GM21515 (cell line): Measurements from ENCODE around the gene WDR35.
"Not testable (repeated sequence)": the region's sequence is repeated elsewhere in the genome, so short reads cannot be mapped to it uniquely, and the experiment has no call there.

Experiments
- ATAC-seq: cut with Tn5 transposase; IDR thresholded peaks from one replicate; pipeline ENCODE4 v1.9.1; 2021; ENCODE audit not compliant: unreplicated experiment

The WDR35 gene

DNA sequence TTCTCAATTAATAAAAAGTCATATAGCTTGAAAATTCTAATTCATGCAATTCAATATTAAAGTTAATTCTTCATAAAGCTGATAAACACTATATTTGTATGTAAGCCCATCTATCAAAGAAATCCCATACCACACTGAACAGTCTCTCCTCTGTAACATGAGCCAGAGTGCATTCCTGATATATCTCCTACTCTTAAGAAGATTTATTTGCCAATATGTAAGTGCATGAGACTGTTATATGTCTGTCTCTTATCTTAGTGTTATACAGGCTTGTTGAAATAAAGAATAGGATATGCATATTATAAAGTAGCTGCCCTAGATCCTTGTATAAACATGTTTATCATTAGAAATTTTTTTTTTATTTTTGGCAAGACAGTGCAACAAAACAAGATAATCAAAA, 47.7 kb downstream of the WDR35 start:
- no peak for ATAC-seq

DNA sequence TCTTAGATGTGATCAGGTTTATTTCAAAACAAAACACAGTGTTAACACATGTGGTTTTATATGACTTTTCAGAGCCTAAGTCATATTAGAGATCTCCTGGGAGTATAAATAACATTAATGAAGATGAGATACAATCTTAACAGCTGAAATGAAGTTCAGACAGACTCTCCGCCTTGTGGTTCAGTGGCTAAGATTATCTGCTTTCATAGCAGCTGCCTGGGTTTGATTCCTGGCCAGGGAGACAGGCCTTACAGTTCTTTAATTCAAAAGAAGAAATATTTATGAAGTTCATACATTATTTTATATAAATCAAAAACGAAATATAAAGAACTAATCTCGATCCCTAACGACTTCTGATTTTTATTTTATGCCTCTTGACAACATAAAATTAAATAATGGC, 52.9 kb downstream of the WDR35 start:
- ATAC-seq = no peak

DNA sequence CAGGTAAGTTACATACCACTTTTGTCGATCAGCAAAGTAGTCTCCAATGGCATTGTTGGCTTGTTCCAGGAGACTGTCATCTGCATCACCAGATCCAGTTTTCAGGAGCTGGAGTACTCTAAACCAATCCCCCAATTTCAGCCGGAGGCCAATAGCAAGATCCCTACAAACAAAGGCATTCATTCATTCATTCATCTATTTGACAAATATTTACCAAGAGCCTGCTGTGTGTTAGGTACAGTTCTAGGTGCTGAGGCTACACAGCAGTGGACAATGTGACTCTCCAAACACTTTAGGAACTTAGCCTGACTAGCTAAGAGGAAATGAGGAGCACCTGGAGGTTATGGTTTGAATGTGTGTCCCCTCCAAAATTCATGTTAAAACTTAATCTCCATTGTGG, 53.7 kb downstream of the WDR35 start:
- ATAC-seq = no peak

DNA sequence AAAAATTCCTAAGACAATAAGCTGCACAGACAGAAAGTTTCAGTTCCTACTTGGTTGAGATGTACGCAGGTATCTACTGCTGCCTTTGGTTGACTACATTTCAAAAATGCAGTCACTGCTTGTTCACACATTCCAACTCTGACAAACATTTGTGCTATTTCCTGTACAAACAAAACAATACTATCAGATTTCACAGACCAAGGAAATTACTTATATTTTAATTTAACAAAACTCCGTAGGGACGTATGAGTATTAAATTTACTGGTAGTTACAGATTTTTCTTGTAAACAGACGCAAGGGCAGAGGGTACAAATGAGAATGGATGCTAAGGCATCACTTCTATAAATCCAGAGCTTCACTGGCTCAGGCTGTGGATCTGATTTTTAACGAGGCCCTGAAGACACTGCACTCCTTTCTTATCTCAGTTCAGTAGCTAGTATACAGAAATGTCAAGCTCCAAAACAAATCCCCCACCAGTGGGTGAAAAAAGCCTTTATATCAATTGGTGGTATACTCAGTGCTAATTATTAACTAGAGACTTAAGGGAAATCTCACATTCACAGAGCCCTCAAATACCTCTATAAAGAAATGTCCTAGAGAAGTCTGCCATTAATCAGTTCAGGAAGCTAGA, 56.4 kb downstream of the WDR35 start:
- ATAC-seq = peak; percentile 73

DNA sequence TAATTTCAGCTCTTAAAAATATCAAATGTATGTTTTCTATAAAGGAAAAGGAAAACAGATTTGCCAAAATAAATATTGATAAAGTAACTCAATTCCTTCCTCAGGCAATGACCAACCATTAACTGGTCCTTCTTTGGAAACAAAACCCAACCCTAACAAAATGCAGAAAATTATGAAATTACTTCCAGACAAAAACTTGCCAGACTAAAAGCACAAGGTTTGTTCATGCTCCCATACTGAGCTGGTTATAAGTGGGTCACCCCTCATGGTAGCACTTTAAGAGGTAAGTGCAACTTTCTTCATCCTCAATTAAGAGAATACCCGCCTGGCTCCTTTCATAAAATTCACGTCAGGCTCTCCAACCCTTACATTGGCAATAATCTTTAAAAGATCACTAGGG, 57.0 kb downstream of the WDR35 start:
- peak; percentile 16 for ATAC-seq

DNA sequence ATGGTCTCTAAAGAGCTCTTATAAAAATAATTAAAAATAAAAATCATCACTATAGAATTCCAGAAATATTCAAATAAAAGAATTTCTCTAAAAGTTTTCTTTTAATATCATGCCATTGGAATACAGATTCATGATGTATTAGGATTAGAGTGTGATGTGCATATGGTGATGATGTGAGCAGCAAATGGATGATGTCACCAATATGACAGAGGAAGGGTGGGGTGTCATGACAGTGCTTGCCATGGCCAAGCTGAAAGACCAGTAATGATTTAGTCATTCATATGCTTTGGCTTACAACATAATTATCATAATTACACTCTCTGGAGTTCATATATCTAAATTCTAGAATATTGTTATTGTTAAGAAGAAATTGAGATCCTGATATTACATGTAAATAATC, 60.7 kb downstream of the WDR35 start:
- no peak for ATAC-seq

DNA sequence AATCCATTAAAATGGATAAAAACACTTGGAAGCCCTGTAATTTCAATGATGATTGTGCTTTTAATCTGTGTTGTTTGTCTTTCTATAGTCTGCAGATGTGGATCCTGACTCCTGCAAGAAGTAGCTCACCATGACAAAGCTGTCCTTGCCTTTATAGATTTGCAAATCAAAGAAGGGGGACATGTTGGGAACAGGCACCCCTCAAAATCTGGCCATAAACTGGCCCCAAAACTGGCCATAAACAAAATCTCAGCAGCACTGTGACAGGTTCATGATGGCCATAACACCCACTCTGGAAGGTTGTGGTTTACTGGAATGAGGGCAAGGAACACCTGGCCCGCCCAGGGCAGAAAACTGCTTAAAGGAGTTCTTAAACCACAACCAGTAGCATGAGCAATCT, 62.1 kb downstream of the WDR35 start:
- not testable (repeated sequence) for ATAC-seq

DNA sequence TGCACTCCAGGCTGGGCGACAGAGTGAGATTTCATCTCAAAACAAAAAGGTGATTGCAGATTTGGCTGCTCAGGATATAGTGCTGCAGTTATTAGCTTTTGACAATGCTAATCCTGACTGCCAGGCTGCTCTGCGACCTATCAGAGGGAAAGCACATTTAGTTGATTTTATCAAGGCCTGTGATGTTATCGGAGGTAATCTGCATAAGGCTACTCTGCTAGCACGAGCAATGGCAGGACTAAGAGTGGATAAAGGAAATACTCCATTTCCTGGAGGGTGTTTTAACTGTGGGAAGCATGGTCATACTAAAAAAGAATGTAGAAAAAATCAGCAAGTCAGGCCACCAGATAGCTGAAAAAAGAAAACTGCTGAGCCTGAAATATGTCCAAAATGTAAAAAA, 65.4 kb downstream of the WDR35 start:
- ATAC-seq = not testable (repeated sequence)

DNA sequence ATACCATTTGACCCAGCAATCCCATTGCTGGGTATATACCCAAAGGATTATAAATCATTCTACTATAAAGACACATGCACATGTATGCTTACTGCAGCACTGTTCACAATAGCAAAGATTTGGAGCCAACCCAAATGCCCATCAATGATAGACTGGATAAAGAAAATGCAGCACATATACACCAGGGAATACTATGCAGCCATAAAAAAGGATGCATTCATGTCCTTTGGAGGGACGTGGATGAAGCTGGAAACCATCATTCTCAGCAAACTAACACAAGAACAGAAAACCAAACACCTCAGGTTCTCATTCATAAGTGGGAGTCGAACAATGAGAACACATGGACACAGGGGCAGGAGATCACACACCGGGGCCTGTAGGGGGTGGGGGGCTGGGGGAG, 67.7 kb downstream of the WDR35 start:
- ATAC-seq = not testable (repeated sequence)

DNA sequence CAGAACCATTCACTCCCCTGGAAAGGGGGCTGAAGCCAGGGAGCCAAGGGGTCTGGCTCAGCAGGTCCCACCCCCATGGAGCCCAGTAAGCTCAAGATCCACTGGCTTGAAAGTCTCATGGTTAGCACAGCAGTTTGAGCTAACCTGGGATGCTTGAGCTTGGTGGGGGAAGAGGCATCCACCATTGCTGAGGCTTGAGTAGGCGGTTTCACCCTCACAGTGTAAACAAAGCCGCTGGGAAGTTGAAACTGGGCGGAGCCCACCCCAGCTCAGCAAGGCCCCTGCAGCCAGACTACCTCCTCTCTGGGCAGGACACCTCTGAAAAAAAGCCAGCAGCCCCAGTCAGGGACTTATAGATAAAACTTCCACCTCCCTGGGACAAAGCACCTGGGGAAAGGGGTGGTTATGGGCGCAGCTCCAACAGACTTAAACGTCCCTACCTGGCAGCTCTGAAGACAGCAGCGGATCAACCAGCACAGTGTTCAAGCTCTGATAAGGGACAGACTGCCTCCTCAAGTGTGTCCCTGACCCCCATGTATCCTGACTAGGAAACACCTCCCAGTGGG, 73.4 kb downstream of the WDR35 start:
- ATAC-seq = no peak

DNA sequence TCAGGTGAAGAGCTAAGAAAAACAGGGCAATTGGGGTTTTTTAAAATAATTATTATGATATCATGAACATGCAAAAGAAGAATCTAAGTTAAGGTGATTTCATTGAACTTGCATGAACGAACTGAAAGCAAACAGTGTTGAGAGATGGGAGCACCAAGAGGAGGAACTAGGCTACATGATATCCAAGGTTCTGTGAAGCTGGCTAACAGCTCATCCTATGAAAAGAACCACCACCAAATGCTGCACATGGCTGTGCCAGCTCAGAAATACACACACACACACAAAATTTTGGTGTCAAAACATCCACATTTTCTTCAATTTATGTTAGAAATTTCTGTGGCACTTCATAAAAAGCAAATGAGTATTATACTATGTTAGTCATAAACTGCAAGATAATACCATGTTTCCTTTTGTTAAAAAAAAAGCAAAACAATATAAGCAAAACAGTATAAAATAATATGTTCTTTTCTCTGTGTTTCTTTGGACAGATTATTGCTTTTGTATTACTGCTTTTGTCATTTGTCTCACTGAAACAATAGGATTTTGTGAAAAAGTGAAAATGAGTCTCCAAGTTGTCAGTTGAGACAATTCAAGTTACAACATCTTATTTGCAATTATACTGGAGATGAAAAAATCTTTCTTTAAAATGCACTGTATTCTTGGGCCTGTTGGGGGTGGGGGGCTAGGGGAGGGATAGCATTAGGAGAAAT, 75.5 kb downstream of the WDR35 start:
- ATAC-seq = no peak

DNA sequence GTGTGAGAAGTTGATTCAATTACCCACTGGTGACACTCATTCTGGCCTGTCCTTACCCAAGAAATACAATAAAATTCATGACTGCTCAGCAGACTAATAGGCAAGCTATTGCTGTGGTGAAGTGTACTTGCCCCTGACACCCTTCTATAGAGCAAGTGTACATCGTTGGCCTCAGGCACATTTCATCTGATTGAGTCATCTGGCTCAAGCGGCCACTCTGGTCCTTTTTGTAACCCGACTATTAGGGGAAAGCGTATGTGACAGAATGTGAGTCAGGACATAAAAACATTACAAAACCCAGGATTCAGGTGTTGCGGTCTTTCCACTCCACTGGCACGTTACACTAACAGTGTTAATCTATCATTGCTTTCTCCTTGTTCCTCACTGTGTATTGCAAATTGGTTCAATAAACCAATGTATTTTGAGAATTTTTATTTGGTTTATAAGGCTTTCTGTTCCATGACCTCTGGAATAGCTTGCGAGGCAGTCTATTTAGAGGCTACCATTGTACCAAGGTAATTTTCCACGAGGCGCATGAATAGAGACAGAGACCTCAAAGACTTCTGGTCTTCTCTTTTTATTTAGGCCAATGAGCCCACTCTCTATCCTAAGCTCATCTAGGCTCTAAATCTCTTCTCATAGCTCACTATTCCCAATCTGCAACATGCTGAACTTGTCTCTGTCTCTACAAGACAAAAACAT, 77.9 kb downstream of the WDR35 start:
- ATAC-seq = no peak

DNA sequence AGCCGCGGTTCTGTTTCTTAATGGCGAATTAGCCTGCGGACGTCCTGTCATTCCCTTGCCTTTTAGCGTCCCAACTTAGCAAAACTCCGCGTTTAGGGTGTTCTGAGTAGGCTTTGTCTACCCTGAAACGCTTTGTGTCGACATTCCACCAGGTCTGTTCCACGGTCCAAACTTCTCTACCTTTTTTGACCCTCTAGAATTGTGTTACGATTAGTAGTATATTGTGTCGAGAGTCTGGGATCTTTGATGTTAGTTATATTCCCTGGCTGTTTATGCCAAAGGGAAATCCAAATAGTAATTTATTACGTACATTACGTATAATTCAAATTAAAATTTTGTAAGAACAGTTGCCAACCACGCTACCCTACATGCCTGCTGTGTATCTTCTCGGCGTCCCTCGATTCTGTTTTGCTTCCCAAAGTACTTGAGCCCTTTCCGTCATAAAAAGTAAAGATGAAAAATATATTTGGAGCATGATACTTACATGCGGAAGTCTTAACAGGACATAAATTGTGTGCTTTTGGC, 87.6 kb downstream of the WDR35 start:
- peak; percentile 6 for ATAC-seq

DNA sequence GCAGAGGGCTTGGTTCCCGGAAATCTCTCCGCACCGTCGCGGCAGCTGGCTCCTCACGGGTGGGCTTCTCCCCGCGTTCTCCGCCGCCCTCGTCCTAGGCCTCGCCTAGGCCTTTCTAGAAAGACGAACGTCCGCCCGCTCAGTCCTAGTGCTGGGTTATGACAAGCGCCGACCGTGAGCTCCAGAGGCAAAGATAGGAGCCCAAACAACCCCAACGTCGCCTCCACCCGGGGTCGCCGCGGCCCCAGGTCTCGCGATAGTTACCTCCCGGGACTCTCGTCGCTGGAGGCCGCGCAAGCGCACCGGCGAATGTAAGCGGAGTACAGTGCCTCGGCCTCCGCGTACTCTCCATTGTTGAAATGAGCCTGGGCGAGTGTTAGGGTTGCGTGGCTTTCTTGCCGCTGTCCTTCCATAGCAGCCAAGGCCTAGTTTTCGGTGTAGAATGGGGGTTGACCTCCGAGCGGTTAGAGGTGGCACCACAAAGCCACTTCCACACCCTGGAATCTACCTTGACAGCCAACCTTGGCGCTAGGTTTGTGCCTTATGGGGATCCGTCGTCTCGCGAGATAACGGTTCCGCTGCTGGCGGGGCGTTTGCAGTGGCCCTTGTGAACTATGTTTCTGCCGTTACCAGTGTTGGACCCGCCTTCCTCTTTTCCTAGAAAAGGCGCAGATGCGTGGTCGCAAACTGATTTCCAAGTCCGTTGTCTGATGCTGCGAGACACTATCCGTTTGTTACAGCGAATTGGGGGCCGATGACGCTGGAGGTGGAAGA, 88.3 kb downstream of the WDR35 start, which contains the start of gene TTC32:
TSS of gene TTC32 (minus strand) at position 542 of the 774 bp plus-strand sequence. CDS start at position 413, 129 bp downstream.
- ATAC-seq = peak; percentile 82

DNA sequence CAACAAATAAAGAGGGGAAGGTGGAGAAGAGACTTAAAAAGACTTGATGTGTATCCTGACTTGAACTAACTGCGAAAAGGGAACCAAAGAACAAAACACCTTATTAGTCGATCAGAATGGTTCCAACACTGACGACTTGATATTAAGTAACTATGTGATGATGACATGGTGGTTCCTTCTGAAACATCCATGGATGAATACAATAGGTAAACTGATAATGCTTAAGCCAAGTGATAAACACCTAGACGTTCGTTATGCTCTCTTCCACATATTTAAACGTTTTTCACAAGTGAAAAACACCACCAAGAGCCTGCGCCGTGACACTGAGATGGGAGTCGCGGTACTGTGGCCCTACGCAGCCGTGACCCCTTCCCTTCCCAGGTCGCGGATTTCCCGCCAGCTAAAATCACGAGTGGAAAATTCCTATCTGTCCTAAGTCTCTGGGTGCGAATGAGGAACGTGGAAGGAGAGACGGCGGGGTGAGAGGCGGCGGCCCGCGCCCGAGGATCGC, 88.9 kb downstream of the WDR35 start:
- ATAC-seq = peak; percentile 5

DNA sequence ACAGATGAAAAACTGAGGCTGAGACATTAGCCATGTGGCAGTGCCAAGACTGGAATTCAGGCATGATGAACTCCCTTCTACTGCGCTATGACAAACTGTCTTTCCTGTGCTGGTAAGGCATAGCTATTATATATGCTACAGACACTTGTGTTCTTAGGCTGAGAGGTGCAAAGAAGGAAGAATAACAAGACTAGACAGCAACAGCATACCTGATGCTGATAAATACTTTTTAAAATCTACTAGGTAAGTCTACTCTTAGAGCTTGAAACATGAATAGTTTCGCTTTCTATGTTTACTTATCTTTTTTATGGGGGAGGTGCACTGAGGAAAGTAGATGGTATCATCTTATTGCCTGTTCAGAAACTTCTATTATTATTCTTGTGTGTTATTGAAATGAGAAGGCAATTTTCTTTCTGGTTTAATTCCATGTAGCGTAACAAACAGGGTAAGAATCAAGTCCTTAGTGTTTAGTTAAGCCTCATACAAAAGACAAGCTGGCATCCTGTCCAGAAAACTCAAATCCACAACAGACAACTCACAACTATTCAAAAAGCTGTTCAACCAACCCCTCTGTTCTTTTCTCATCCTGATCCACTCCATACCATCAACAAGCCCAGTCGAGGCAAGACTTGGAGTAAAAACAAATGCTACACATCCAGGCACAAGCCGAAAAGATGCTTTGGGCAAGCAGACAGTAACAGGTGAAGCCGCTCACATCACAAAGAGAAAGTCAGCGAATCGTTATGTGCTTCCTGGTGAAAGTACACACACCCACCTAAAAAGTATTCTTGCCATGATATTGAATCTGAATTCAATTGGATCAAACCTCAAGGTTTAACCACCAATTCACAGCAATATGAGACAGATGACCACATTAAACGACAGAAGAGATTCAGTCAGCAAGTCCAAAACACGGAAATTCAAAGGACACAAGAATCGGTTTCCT, 89.6 kb downstream of the WDR35 start:
- peak; percentile 27 for ATAC-seq

DNA sequence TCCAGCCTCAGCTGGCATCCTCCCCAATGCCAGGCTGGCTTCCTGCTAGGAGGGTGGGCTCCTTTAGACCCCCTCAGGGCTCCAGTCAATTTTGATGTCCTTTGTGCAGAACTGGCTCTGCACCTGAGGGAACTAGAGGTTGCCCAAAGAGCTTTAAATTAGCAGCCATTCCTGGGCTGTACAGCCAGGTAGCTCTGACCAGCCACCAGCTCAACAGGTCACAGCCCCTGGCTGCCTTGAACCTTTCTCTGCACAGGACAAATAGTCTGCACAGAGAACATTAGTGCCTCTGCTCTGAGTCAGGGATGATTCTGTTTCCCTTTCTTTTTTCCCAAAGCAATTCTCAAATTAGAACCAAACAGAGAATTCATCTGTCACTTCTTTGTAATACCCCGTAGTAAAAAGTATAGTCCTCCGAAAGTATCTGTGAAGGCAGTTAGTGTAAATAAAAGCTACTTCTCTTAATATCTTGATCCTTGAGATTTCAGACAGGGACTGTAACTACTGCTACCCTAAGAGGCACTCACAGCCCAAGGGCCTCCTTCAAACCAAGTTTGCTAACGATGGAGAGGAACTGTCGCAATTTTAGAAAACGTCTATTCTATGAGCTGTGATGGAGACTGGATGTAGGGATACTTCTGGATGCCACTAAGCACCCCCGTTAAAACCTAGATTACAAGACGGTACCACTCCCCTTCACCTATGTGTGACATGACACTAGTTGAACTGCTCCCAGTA, 91.1 kb downstream of the WDR35 start:
- no peak for ATAC-seq

DNA sequence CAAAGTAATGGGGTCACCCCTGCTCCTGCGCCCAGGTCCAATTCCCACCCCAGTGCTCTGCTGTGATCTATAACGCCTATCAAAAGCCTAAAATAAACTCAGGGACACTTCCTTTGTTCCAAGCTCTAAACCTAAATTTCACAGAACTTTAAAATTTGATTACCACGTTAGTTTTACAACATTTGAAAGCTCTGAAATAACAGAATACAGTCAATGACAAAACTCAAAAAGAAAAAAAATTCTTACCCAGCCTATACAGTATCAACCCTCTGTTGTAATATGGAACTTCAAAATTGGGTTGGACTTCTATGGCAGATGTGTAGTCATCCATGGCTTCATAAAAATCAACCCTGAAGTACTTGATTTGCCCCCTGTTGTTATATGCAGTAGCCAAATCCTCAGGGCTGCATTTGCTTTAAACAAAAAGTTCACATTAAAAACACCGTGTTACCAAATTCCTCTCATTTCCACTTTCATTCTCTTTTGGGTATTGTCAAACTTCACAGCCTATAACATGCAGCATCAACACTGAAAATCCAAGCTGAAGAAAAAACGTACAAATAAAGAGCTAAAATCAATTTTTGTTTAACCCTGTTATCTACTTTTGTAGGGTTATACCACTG, 92.2 kb downstream of the WDR35 start:
- no peak for ATAC-seq
